DOHH2 (cell line): ENCODE data around the gene FREM1.

ENCODE experiments used
- H3F3A ChIP-seq: fragments of 200-600 bp; sonication (generic), shearing (Covaris generic); 2 replicates; pipeline ENCODE4 v1.6.0; 2016; ENCODE audit warnings: antibody characterized with exemption, mild to moderate bottlenecking; ENCODE audit not compliant: control insufficient read depth, insufficient read depth
- H3K27ac ChIP-seq: fragments of 200-600 bp; sonication (generic); 2 replicates; pipeline ENCODE4 v1.5.1; 2014; ENCODE audit warnings: low read depth, mild to moderate bottlenecking, low read length, moderate library complexity
- H3K27me3 ChIP-seq: fragments of 200-600 bp; sonication (generic); 2 replicates; pipeline ENCODE4 v1.6.1; 2014; ENCODE audit warnings: mild to moderate bottlenecking, low read length, mixed read lengths; ENCODE audit not compliant: control insufficient read depth
- H3K36me3 ChIP-seq: fragments of 200-600 bp; sonication (generic); 2 replicates; pipeline ENCODE4 v1.6.1; 2014; ENCODE audit warnings: mild to moderate bottlenecking, low read length, moderate library complexity, mixed read lengths; ENCODE audit not compliant: control insufficient read depth
- H3K4me1 ChIP-seq: fragments of 200-600 bp; sonication (generic); 2 replicates; pipeline ENCODE4 v1.6.1; 2014; ENCODE audit warnings: mild to moderate bottlenecking, low read length, mixed read lengths; ENCODE audit not compliant: control insufficient read depth
- H3K4me2 ChIP-seq: fragments of 200-600 bp; sonication (generic); 2 replicates; pipeline ENCODE4 v1.6.0; 2014; ENCODE audit warnings: mild to moderate bottlenecking, low read length, moderate library complexity
- H3K4me3 ChIP-seq: fragments of 200-600 bp; sonication (generic); 2 replicates; pipeline ENCODE4 v1.5.1; 2014; ENCODE audit warnings: mild to moderate bottlenecking, low read length, mixed read lengths
- H3K79me2 ChIP-seq: fragments of 200-600 bp; sonication (generic); 2 replicates; pipeline ENCODE4 v1.6.1; 2014; ENCODE audit warnings: mild to moderate bottlenecking, low read length, mixed read lengths; ENCODE audit not compliant: control insufficient read depth
- H3K9me2 ChIP-seq: fragments of 200-600 bp; sonication (generic); replicated peaks from 2 replicates; pipeline ENCODE4 v1.6.1; 2014; ENCODE audit warnings: mild to moderate bottlenecking, low read length, mixed read lengths; ENCODE audit not compliant: control insufficient read depth
- H3K9me3 ChIP-seq: fragments of 200-600 bp; sonication (generic); 2 replicates; pipeline ENCODE4 v1.6.1; 2014; ENCODE audit warnings: antibody characterized with exemption, low read length, mixed read lengths; ENCODE audit not compliant: control insufficient read depth, insufficient read depth
- H4K20me1 ChIP-seq: fragments of 200-600 bp; sonication (generic); 2 replicates; pipeline ENCODE4 v1.6.0; 2014; ENCODE audit warnings: low read depth, mild to moderate bottlenecking, antibody characterized with exemption, low read length, moderate library complexity; ENCODE audit not compliant: control insufficient read depth, insufficient read depth
- CTCF ChIP-seq: fragments of 200-600 bp; sonication (generic); IDR thresholded peaks from one replicate; pipeline ENCODE4 v1.5.1; 2014; ENCODE audit warnings: antibody characterized with exemption, mild to moderate bottlenecking, low read depth, low read length; ENCODE audit not compliant: poor library complexity, severe bottlenecking
- EZH2phosphoT487 ChIP-seq: fragments of 200-600 bp; sonication (generic); IDR thresholded peaks from 2 replicates; pipeline ENCODE4 v1.6.1; 2017; ENCODE audit warnings: borderline replicate concordance, mild to moderate bottlenecking, antibody characterized with exemption, low read length, moderate library complexity, mixed read lengths

FREM1 gene

GRCh38 chr9:14706530-14707140 lies 203.6 kb downstream of the FREM1 start:
- no peak overlapping the region for H3K4me3 ChIP-seq
- TF ChIP-seq EZH2phosphoT487 (no peak), CTCF (no peak)

GRCh38 chr9:14705079-14705478 lies 205.1 kb downstream of the FREM1 start:
- TF ChIP-seq CTCF (no peak), EZH2phosphoT487 (no peak)
- Histone ChIP-seq H3K27me3 (peaks cover 73% of the 10 kb centered on the region), H3K9me2 (no peaks in the 10 kb centered on the region), H3K4me3 (no peak overlapping the region), H3K36me3 (no peaks in the 10 kb centered on the region), H3F3A (no peaks in the 10 kb centered on the region; the same call in 1 of the 2 replicates), H4K20me1 (no peaks in the 10 kb centered on the region), H3K4me1 (no peaks in the 10 kb centered on the region), H3K4me2 (no peak overlapping the region), H3K9me3 (peaks cover 19% of the 10 kb centered on the region), H3K27ac (no peak overlapping the region), H3K79me2 (no peaks in the 10 kb centered on the region)

More at GRCh38 chr9:14706530-14707140, 203.6 kb downstream of the FREM1 start:
- H3K27me3 ChIP-seq, result peaks cover 70% of the 10 kb centered on the region
- no peaks in the 10 kb centered on the region; the same call in 1 of the 2 replicates for H3F3A ChIP-seq
- no peaks in the 10 kb centered on the region for H4K20me1 ChIP-seq
- no peaks in the 10 kb centered on the region for H3K36me3 ChIP-seq
- no peak overlapping the region for H3K4me2 ChIP-seq
- no peak overlapping the region for H3K27ac ChIP-seq
- no peaks in the 10 kb centered on the region for H3K9me2 ChIP-seq
- H3K4me1 ChIP-seq, result no peaks in the 10 kb centered on the region
- H3K9me3 ChIP-seq, result peaks cover 19% of the 10 kb centered on the region
- H3K79me2 ChIP-seq, result no peaks in the 10 kb centered on the region

GRCh38 chr9:14704281-14704680 lies 205.9 kb downstream of the FREM1 start:
- no peaks in the 10 kb centered on the region for H3K4me1 ChIP-seq
- H3K4me2 ChIP-seq, result no peak overlapping the region
- H3K27me3 ChIP-seq, result peaks cover 76% of the 10 kb centered on the region
- no peak overlapping the region for H3K4me3 ChIP-seq
- H3K27ac ChIP-seq, result no peak overlapping the region
- H4K20me1 ChIP-seq, result no peaks in the 10 kb centered on the region
- H3K79me2 ChIP-seq, result no peaks in the 10 kb centered on the region
- H3K9me3 ChIP-seq, result peaks cover 19% of the 10 kb centered on the region
- TF ChIP-seq EZH2phosphoT487 (no peak), CTCF (no peak)
- H3K9me2 ChIP-seq, result no peaks in the 10 kb centered on the region
- H3F3A ChIP-seq, result no peaks in the 10 kb centered on the region; the same call in 1 of the 2 replicates
- H3K36me3 ChIP-seq, result no peaks in the 10 kb centered on the region
